HCT116 (cell line): ENCODE results near the gene CDK5RAP1. TPM values are rescaled to one million over a fixed set of nuclear protein-coding genes. Genes with fewer than 3 reads are reported as not detected.

Source experiments
- ATAC-seq: fragments of 200-7000 bp; cut with Tn5 transposase; 2 replicates; pipeline ENCODE4 v1.9.1; 2020; ENCODE audit warnings: mild to moderate bottlenecking, moderate library complexity
- BruUV-seq: library from RNA; stranded (reverse); fragments of 400-500 nt; replicated peaks from 2 replicates; lab custom pipeline; 2021; lab: Mats Ljungman, UMichigan
- CTCF ChIA-PET: fragments of 300-600 bp; sonication (Branson Sonifier 250); formaldehyde crosslinking; loops from one replicate; lab custom pipeline; 2021; ENCODE audit warnings: antibody characterized with exemption; lab: Charles Lee
- POLR2A ChIA-PET: fragments of 300-600, 350-600 bp; sonication (Branson Sonifier 250); formaldehyde crosslinking; loops from one replicate; lab custom pipeline; 2021; ENCODE audit warnings: antibody characterized with exemption; lab: Charles Lee
- RAD21 ChIA-PET, 2 experiments: fragments of 300-600 bp; sonication (Branson Sonifier 250); formaldehyde crosslinking; loops; one replicate each; lab custom pipeline; 2023; ENCODE audit warnings: low total read pairs in 2 of 2; ENCODE audit not compliant: uncharacterized antibody in 2 of 2, unreplicated experiment in 2 of 2, low non-redundant PET in 1 of 2; lab: Charles Lee
- DNase-seq: peaks from one replicate; pipeline ENCODE4 v3.0.0-alpha.2; 2010; ENCODE audit warnings: low read depth, low spot score
- H2AFZ ChIP-seq: fragments of 200-600 bp; shearing (Covaris generic), sonication (generic); 2 replicates; pipeline ENCODE4 v1.6.1; 2017; ENCODE audit warnings: low read depth, mixed run types, mixed read lengths, antibody characterized with exemption, low read length; ENCODE audit not compliant: poor library complexity, severe bottlenecking
- H3K27ac ChIP-seq: 2 replicates; pipeline ENCODE4 v1.5.1; 2012; ENCODE audit warnings: low read depth, low read length
- H3K27me3 ChIP-seq: fragments of 200-600 bp; sonication (generic); 2 replicates; pipeline ENCODE4 v1.6.1; 2016; ENCODE audit warnings: mixed run types, low read length, mixed read lengths; ENCODE audit not compliant: insufficient read depth
- H3K36me3 ChIP-seq, 2 experiments: fragments of 200-500 bp in 1 of 2; fragments of 200-600 bp in 1 of 2; sonication (Bioruptor generic) in 1 of 2; sonication (generic) in 1 of 2; 2 replicates each; pipeline versions ENCODE4 v1.5.1 to v1.6.1; 2014 to 2016; ENCODE audit warnings: low read length in 2 of 2, inconsistent platforms in 1 of 2, mixed read lengths in 1 of 2, mixed run types in 1 of 2; ENCODE audit not compliant: insufficient read depth in 2 of 2, control insufficient read depth in 1 of 2
- H3K4me1 ChIP-seq, 2 experiments: fragments of 200-600 bp in 1 of 2; sonication (generic) in 1 of 2; 2 replicates each; pipeline versions ENCODE4 v1.5.1 to v1.6.1; 2012 to 2017; ENCODE audit warnings: low read length in 2 of 2, inconsistent platforms in 1 of 2, mild to moderate bottlenecking in 1 of 2, mixed read lengths in 1 of 2, mixed run types in 1 of 2, moderate library complexity in 1 of 2; ENCODE audit not compliant: insufficient read depth in 2 of 2, control insufficient read depth in 1 of 2
- H3K4me2 ChIP-seq: fragments of 200-600 bp; sonication (generic); 2 replicates; pipeline ENCODE4 v1.6.1; 2017; ENCODE audit warnings: mixed run types, low read length, mixed read lengths
- H3K4me3 ChIP-seq, 2 experiments: fragments of 200-600 bp in 1 of 2; sonication (generic) in 1 of 2; replicated peaks in 1 of 2; 2 replicates each; pipeline ENCODE4 v1.5.1; 2011 to 2016; ENCODE audit warnings: low read length in 2 of 2, control low read depth in 1 of 2, low read depth in 1 of 2, mild to moderate bottlenecking in 1 of 2, mixed read lengths in 1 of 2, mixed run types in 1 of 2
- H3K79me2 ChIP-seq: fragments of 200-600 bp; sonication (generic); 2 replicates; pipeline ENCODE4 v1.6.1; 2017; ENCODE audit warnings: mild to moderate bottlenecking, mixed run types, low read length, moderate library complexity, mixed read lengths; ENCODE audit not compliant: insufficient read depth
- H3K9ac ChIP-seq: fragments of 200-600 bp; sonication (generic); 2 replicates; pipeline ENCODE4 v1.6.1; 2016; ENCODE audit warnings: low read length, mixed read lengths
- H3K9me2 ChIP-seq: fragments of 200-600 bp; sonication (generic), shearing (Covaris generic); 2 replicates; pipeline ENCODE4 v1.6.1; 2017; ENCODE audit warnings: mixed run types, mild to moderate bottlenecking, moderate library complexity; ENCODE audit not compliant: insufficient read depth
- H3K9me3 ChIP-seq, 2 experiments: fragments of 200-500 bp in 1 of 2; fragments of 200-600 bp in 1 of 2; sonication (Bioruptor generic) in 1 of 2; sonication (generic) in 1 of 2; 2 replicates each; pipeline ENCODE4 v1.6.1; 2014 to 2017; ENCODE audit warnings: low read length in 2 of 2, mixed read lengths in 2 of 2, inconsistent platforms in 1 of 2, low read depth in 1 of 2, mild to moderate bottlenecking in 1 of 2, mixed run types in 1 of 2, moderate library complexity in 1 of 2; ENCODE audit not compliant: control insufficient read depth in 1 of 2, insufficient read depth in 1 of 2
- H4K20me1 ChIP-seq: fragments of 200-600 bp; sonication (generic), shearing (Covaris generic); 2 replicates; pipeline ENCODE4 v1.6.1; 2017; ENCODE audit warnings: mixed run types, mild to moderate bottlenecking, moderate library complexity; ENCODE audit not compliant: insufficient read depth
- ATF3 ChIP-seq: IDR thresholded peaks from 2 replicates; pipeline ENCODE4 v1.6.1; 2012
- CEBPB ChIP-seq: IDR thresholded peaks from 2 replicates; pipeline ENCODE4 v1.6.1; 2012; ENCODE audit warnings: low read depth
- EGR1 ChIP-seq: IDR thresholded peaks from 2 replicates; pipeline ENCODE4 v1.6.1; 2012; ENCODE audit warnings: low read depth
- ELF1 ChIP-seq: IDR thresholded peaks from 2 replicates; pipeline ENCODE4 v1.6.1; 2012; ENCODE audit warnings: low read depth, borderline replicate concordance
- EZH2 ChIP-seq: fragments of 200-600 bp; sonication (generic); IDR thresholded peaks from 2 replicates; pipeline ENCODE4 v1.6.1; 2017; ENCODE audit warnings: antibody characterized with exemption, mixed run types
- EZH2phosphoT487 ChIP-seq: fragments of 200-600 bp; IDR thresholded peaks from 2 replicates; pipeline ENCODE4 v1.6.1; 2018; ENCODE audit warnings: antibody characterized with exemption, borderline replicate concordance
- JUND ChIP-seq: IDR thresholded peaks from 2 replicates; pipeline ENCODE4 v1.6.1; 2012
- MAX ChIP-seq: IDR thresholded peaks from 2 replicates; pipeline ENCODE4 v1.6.1; 2012
- POLR2A ChIP-seq: IDR thresholded peaks from 2 replicates; pipeline ENCODE4 v1.7.0; 2011; ENCODE audit warnings: borderline replicate concordance; ENCODE audit not compliant: insufficient read depth, insufficient read length; ENCODE audit errors: extremely low read depth
- REST ChIP-seq: IDR thresholded peaks from 2 replicates; pipeline ENCODE4 v1.6.1; 2012; ENCODE audit warnings: low read depth
- SIN3A ChIP-seq: IDR thresholded peaks from 2 replicates; pipeline ENCODE4 v1.6.1; 2012; ENCODE audit warnings: low read depth
- SP1 ChIP-seq: IDR thresholded peaks from 2 replicates; pipeline ENCODE4 v1.6.1; 2012; ENCODE audit warnings: low read depth
- TCF7L2 ChIP-seq: IDR thresholded peaks from 2 replicates; pipeline ENCODE4 v1.7.0; 2011; ENCODE audit warnings: borderline replicate concordance, inconsistent platforms; ENCODE audit not compliant: insufficient read depth, insufficient read length; ENCODE audit errors: extremely low read depth
- ZBTB33 ChIP-seq: IDR thresholded peaks from 2 replicates; pipeline ENCODE4 v1.6.1; 2011; ENCODE audit warnings: mild to moderate bottlenecking, low read length, moderate library complexity; ENCODE audit not compliant: insufficient replicate concordance; ENCODE audit errors: extremely low read depth
- ZFX ChIP-seq: fragments of 450-650 bp; IDR thresholded peaks from 2 replicates; pipeline ENCODE4 v1.6.1; 2017
- intact Hi-C: fragments of 100-400 bp; cut with micrococcal nuclease; formaldehyde crosslinking; loops from 2 replicates; pipeline ENCODE4 v1.10.0; 2022
- total RNA-seq: library from RNA; stranded (reverse); gene quantifications from one replicate; pipeline ENCODE4 v1.2.1, GENCODE V29; 2021; ENCODE audit not compliant: unreplicated experiment

CDK5RAP1 gene
- total RNA-seq, 1 experiment from 2014 or later: 41.4 TPM

GRCh38 chr20:33393609-33394008 is 7.7 kb downstream of the CDK5RAP1 start:
- intact Hi-C loops: no loop called here
- TF ChIP-seq REST: no peak
- no peak for TF ChIP-seq ATF3
- TF ChIP-seq SP1: no peak
- TF ChIP-seq EGR1: no peak
- TF ChIP-seq SIN3A: no peak
- TF ChIP-seq MAX: no peak
- TF ChIP-seq ZFX: no peak
- TF ChIP-seq EZH2: no peak
- TF ChIP-seq ELF1: no peak
- no peak for TF ChIP-seq TCF7L2
- TF ChIP-seq POLR2A: no peak
- TF ChIP-seq EZH2phosphoT487: no peak
- TF ChIP-seq CEBPB: no peak
- no peak for TF ChIP-seq ZBTB33
- no peak for TF ChIP-seq JUND
- CTCF ChIA-PET: no interaction called here

More at GRCh38 chr20:33393609-33394008, 7.7 kb downstream of the CDK5RAP1 start:
- DNase-seq (no peak), ATAC-seq (no peak)
- BruUV-seq: no TSS peak
- no peak overlapping the region for H3K4me3 ChIP-seq
- peaks cover 43% of the 10 kb centered on the region for H3K79me2 ChIP-seq
- H2AFZ ChIP-seq: no peak overlapping the region
- no peaks in the 10 kb centered on the region for H4K20me1 ChIP-seq
- ChIA-PET RAD21 (no interaction called here), POLR2A (no interaction called here)
- peaks cover 19 to 20% of the 10 kb centered on the region in 2 experiments; a peak in 3 of 4 replicates for H3K36me3 ChIP-seq
- no peak overlapping the region for H3K9ac ChIP-seq
- H3K9me2 ChIP-seq: no peaks in the 10 kb centered on the region
- H3K27me3 ChIP-seq: no peaks in the 10 kb centered on the region
- no peaks in the 10 kb centered on the region for H3K4me1 ChIP-seq
- H3K27ac ChIP-seq: no peak overlapping the region
- H3K9me3 ChIP-seq: no peaks in the 10 kb centered on the region
- no peak overlapping the region for H3K4me2 ChIP-seq
